ENCODE measurements around the gene ZNF277.

Gene ZNF277

GRCh38 chr7:112358513-112358912 is 152.0 kb downstream of the ZNF277 start (continued):
- no peak for TF ChIP-seq POU6F1 (CRISPR knock-in tag; IDR thresholded peaks at IDR 0.05; ENCODE audit: borderline replicate concordance, low read depth)
- no peak for TF ChIP-seq ZC3H10 (CRISPR knock-in tag; IDR thresholded peaks at IDR 0.05)
- no peak for TF ChIP-seq ESRRG (CRISPR knock-in tag; IDR thresholded peaks at IDR 0.05)
- TF ChIP-seq, protein P1, sequence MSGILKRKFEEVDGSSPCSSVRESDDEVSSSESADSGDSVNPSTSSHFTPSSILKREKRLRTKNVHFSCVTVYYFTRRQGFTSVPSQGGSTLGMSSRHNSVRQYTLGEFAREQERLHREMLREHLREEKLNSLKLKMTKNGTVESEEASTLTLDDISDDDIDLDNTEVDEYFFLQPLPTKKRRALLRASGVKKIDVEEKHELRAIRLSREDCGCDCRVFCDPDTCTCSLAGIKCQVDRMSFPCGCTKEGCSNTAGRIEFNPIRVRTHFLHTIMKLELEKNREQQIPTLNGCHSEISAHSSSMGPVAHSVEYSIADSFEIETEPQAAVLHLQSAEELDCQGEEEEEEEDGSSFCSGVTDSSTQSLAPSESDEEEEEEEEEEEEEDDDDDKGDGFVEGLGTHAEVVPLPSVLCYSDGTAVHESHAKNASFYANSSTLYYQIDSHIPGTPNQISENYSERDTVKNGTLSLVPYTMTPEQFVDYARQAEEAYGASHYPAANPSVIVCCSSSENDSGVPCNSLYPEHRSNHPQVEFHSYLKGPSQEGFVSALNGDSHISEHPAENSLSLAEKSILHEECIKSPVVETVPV (CRISPR knock-in tag; IDR thresholded peaks at IDR 0.05), result no peak
- TF ChIP-seq ZFP3 (CRISPR knock-in tag; IDR thresholded peaks at IDR 0.05), result no peak
- no peak for TF ChIP-seq ZNF8 (CRISPR knock-in tag; IDR thresholded peaks at IDR 0.05)
- no peak for TF ChIP-seq OSR1 (CRISPR knock-in tag; IDR thresholded peaks at IDR 0.05)

GRCh38 chr7:112359086-112359485 is 152.6 kb downstream of the ZNF277 start:
- TF ChIP-seq ZNF70 (CRISPR knock-in tag; IDR thresholded peaks at IDR 0.05) (no peak), CREB5 (CRISPR knock-in tag; IDR thresholded peaks at IDR 0.05; ENCODE audit: low read depth) (no peak)
- no peak for ATAC-seq

GRCh38 chr7:112360681-112361080 is 154.2 kb downstream of the ZNF277 start:
- ATAC-seq, result no peak
- TF ChIP-seq BACH2 (CRISPR knock-in tag; IDR thresholded peaks at IDR 0.05; ENCODE audit: borderline replicate concordance) (no peak), SNAI2 (CRISPR knock-in tag; IDR thresholded peaks at IDR 0.05) (no peak), OSR1 (CRISPR knock-in tag; IDR thresholded peaks at IDR 0.05) (no peak), PPARA (CRISPR knock-in tag; IDR thresholded peaks at IDR 0.05; ENCODE audit: borderline replicate concordance) (no peak), TOX (CRISPR knock-in tag; IDR thresholded peaks at IDR 0.05; ENCODE audit: borderline replicate concordance) (no peak), ARNTL (CRISPR knock-in tag; IDR thresholded peaks at IDR 0.05; ENCODE audit: borderline replicate concordance, low read depth) (no peak), RARB (CRISPR knock-in tag; IDR thresholded peaks at IDR 0.05) (no peak), ISL1 (CRISPR knock-in tag; IDR thresholded peaks at IDR 0.05) (no peak), CSDC2 (CRISPR knock-in tag; IDR thresholded peaks at IDR 0.05) (no peak), GLIS3 (CRISPR knock-in tag; IDR thresholded peaks at IDR 0.05) (no peak), ESRRG (CRISPR knock-in tag; IDR thresholded peaks at IDR 0.05) (no peak), ZFP30 (CRISPR knock-in tag; IDR thresholded peaks at IDR 0.05) (no peak), ZNF8 (CRISPR knock-in tag; IDR thresholded peaks at IDR 0.05) (no peak), CREB5 (CRISPR knock-in tag; IDR thresholded peaks at IDR 0.05; ENCODE audit: low read depth) (no peak)
- TF ChIP-seq, protein P2, sequence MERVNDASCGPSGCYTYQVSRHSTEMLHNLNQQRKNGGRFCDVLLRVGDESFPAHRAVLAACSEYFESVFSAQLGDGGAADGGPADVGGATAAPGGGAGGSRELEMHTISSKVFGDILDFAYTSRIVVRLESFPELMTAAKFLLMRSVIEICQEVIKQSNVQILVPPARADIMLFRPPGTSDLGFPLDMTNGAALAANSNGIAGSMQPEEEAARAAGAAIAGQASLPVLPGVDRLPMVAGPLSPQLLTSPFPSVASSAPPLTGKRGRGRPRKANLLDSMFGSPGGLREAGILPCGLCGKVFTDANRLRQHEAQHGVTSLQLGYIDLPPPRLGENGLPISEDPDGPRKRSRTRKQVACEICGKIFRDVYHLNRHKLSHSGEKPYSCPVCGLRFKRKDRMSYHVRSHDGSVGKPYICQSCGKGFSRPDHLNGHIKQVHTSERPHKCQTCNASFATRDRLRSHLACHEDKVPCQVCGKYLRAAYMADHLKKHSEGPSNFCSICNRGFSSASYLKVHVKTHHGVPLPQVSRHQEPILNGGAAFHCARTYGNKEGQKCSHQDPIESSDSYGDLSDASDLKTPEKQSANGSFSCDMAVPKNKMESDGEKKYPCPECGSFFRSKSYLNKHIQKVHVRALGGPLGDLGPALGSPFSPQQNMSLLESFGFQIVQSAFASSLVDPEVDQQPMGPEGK (CRISPR knock-in tag; IDR thresholded peaks at IDR 0.05; ENCODE audit: borderline replicate concordance), result no peak

GRCh38 chr7:112361154-112361553 is 154.7 kb downstream of the ZNF277 start:
- TF ChIP-seq BACH2 (CRISPR knock-in tag; IDR thresholded peaks at IDR 0.05; ENCODE audit: borderline replicate concordance) (no peak), CSDC2 (CRISPR knock-in tag; IDR thresholded peaks at IDR 0.05) (no peak), TOX (CRISPR knock-in tag; IDR thresholded peaks at IDR 0.05; ENCODE audit: borderline replicate concordance) (no peak), ESRRG (CRISPR knock-in tag; IDR thresholded peaks at IDR 0.05) (no peak), ARNTL (CRISPR knock-in tag; IDR thresholded peaks at IDR 0.05; ENCODE audit: borderline replicate concordance, low read depth) (no peak), TSHZ2 (CRISPR knock-in tag; IDR thresholded peaks at IDR 0.05) (no peak), SNAI2 (CRISPR knock-in tag; IDR thresholded peaks at IDR 0.05) (no peak), GLIS3 (CRISPR knock-in tag; IDR thresholded peaks at IDR 0.05) (no peak), RARB (CRISPR knock-in tag; IDR thresholded peaks at IDR 0.05) (no peak)
- TF ChIP-seq, protein P2 (CRISPR knock-in tag; IDR thresholded peaks at IDR 0.05; ENCODE audit: borderline replicate concordance), result no peak
- TF ChIP-seq, protein P1 (CRISPR knock-in tag; IDR thresholded peaks at IDR 0.05), result no peak

More at GRCh38 chr7:112361154-112361553, 154.7 kb downstream of the ZNF277 start:
- ATAC-seq, result peak; percentile 65

Data from SK-N-SH treated with all-trans-retinoic acid at 6 μM for 48 hours (cell line).